CD4-positive, alpha-beta T cell treated with Interleukin-12 subunit alpha and Interleukin-12 subunit beta, for 1 hour (primary cell): ENCODE measurements around the gene EMID1.
"Not testable (repeated sequence)": the region's sequence is repeated elsewhere in the genome, so short reads cannot be mapped to it uniquely, and the experiment has no call there.

Experiments used
- DNase-seq: peaks from one replicate; pipeline ENCODE4 v3.0.0-alpha.2; 2020

EMID1 gene

GRCh38 chr22:29211466-29211865 is 5.8 kb downstream of the EMID1 start:
- DNase-seq = no peak

- no peak for DNase-seq
Measured at GRCh38 chr22:29212743-29213142, 7.0 kb downstream of the EMID1 start.

GRCh38 chr22:29213493-29213892 is 7.8 kb downstream of the EMID1 start:
- no peak for DNase-seq

GRCh38 chr22:29214232-29214631 is 8.5 kb downstream of the EMID1 start:
- no peak for DNase-seq

GRCh38 chr22:29215012-29215860 is 9.5 kb downstream of the EMID1 start:
- no peak for DNase-seq

- no peak for DNase-seq
Measured at GRCh38 chr22:29216011-29216872, 10.5 kb downstream of the EMID1 start.

GRCh38 chr22:29216873-29217666 is 11.4 kb downstream of the EMID1 start:
- no peak for DNase-seq

- no peak for DNase-seq
Measured at GRCh38 chr22:29217827-29218757, 12.4 kb downstream of the EMID1 start.

- DNase-seq = no peak
Measured at GRCh38 chr22:29218758-29219408, 13.2 kb downstream of the EMID1 start.

GRCh38 chr22:29219409-29219782 is 13.7 kb downstream of the EMID1 start:
- DNase-seq = not testable (repeated sequence)

GRCh38 chr22:29219881-29220670 is 14.4 kb downstream of the EMID1 start:
- DNase-seq = no peak

GRCh38 chr22:29224121-29224858 is 18.6 kb downstream of the EMID1 start:
- no peak for DNase-seq

GRCh38 chr22:29224859-29225410 is 19.2 kb downstream of the EMID1 start:
- no peak for DNase-seq

- DNase-seq = no peak
Measured at GRCh38 chr22:29225422-29226090, 19.9 kb downstream of the EMID1 start.

- no peak for DNase-seq
Measured at GRCh38 chr22:29226351-29226981, 20.8 kb downstream of the EMID1 start.

GRCh38 chr22:29230972-29231875 is 25.5 kb downstream of the EMID1 start:
- no peak for DNase-seq
